ENCODE data around the gene MYO5A.

MYO5A gene

DNA sequence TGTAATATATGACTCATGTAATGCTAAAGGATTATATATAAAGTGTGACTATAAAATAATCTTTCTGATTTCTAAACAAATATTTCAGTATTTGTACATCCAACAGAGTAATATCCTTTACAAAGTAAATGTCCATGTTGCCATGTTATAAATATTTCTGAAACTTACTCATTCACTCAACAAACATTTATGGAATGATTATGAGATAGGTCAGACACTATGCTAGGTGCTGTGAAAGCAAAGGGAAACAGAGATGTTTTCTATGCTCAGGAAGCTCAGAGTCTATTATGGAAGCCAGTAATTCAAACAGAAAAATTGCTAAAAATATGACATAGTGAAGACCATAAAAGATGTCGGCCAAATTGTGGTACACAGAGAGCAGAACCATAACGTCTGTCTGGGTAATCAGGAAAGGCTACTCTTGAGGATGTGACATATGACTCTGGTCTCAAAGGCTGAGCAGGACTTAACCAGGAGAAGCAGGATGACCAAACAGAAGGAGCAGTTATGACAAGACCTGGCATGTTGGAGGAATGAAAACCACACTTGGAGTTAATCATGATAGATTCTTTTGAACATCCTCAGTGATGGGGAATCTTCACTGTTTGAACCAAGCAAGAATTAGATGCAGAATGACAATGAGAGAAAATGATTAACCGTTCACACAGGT, 194.1 kb downstream of the MYO5A start:
- Histone ChIP-seq H3K27me3 (ENCODE audit: low read length) (no peaks in the 10 kb centered on the region), H3K4me3 (ENCODE audit: insufficient read depth, low read length, poor library complexity, severe bottlenecking) (no peak overlapping the region), H3K79me2 (ENCODE audit: insufficient read depth, low read length) (no peaks in the 10 kb centered on the region), H3K9me3 (ENCODE audit: insufficient read depth, low read length) (no peaks in the 10 kb centered on the region), H3K4me2 (ENCODE audit: low read depth, low read length, poor library complexity, severe bottlenecking) (no peak overlapping the region), H3F3A (ENCODE audit: insufficient read depth) (no peaks in the 10 kb centered on the region), H3K36me3 (ENCODE audit: low read length) (no peaks in the 10 kb centered on the region), H4K20me1 (ENCODE audit: low read depth, low read length) (no peaks in the 10 kb centered on the region), H3K27ac (ENCODE audit: low read depth, low read length) (no peak overlapping the region), H2AFZ (ENCODE audit: low read depth, low read length, severe bottlenecking) (no peak overlapping the region), H3K9ac (ENCODE audit: low read length) (no peak overlapping the region), H3K9me2 (replicated peaks; ENCODE audit: insufficient read depth, low read length) (no peaks in the 10 kb centered on the region)
- TF ChIP-seq, protein P1, sequence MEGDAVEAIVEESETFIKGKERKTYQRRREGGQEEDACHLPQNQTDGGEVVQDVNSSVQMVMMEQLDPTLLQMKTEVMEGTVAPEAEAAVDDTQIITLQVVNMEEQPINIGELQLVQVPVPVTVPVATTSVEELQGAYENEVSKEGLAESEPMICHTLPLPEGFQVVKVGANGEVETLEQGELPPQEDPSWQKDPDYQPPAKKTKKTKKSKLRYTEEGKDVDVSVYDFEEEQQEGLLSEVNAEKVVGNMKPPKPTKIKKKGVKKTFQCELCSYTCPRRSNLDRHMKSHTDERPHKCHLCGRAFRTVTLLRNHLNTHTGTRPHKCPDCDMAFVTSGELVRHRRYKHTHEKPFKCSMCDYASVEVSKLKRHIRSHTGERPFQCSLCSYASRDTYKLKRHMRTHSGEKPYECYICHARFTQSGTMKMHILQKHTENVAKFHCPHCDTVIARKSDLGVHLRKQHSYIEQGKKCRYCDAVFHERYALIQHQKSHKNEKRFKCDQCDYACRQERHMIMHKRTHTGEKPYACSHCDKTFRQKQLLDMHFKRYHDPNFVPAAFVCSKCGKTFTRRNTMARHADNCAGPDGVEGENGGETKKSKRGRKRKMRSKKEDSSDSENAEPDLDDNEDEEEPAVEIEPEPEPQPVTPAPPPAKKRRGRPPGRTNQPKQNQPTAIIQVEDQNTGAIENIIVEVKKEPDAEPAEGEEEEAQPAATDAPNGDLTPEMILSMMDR (IDR thresholded peaks at IDR 0.05; ENCODE audit: insufficient read depth, low read length, poor library complexity, severe bottlenecking): no peak
- no peak for TF ChIP-seq EZH2phosphoT487 (conservative IDR thresholded peaks at IDR 0.05; ENCODE audit: low read length)

DNA sequence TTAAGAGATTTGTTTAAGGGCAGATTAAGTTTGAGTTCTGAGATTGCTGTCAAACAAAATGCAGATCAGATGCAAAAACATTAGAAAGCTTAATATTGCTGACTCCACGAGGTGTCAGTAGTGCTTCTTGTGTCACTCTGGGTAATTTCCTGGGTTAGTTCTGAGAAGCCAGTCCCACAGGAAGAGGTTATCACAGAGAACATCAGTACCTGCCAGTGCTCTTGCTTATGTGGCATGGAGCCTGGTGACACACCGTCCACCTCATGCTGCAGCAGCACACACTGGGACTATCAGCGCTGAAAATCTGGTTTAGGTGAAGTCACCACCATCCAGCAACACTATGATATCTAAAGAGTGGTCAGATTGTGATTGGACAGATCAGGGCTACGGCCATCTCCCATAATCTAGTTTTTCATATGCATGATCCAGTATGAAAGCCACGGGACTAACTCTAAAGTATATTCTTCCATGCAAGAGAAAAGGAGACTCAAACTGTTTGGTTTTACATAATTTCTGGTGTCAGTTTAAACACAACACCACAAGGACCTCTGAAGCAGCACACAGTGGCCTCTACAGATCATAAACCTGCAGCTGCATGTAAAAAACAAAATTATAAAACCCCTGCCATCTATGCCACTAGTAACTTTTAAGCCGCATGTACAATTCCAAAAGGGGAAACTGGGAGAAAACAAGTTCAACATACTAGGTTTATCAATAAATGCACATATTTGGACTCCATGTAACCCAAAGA, 197.0 kb downstream of the MYO5A start:
- no peak overlapping the region for H3K4me3 ChIP-seq (ENCODE audit: insufficient read depth, low read length, poor library complexity, severe bottlenecking)
- TF ChIP-seq EZH2phosphoT487 (conservative IDR thresholded peaks at IDR 0.05; ENCODE audit: low read length): no peak
- TF ChIP-seq, protein P1 (IDR thresholded peaks at IDR 0.05; ENCODE audit: insufficient read depth, low read length, poor library complexity, severe bottlenecking): peak; percentile 52
- H3K4me2 ChIP-seq (ENCODE audit: low read depth, low read length, poor library complexity, severe bottlenecking): peak overlapping the region; percentile 2
- no peaks in the 10 kb centered on the region for H4K20me1 ChIP-seq (ENCODE audit: low read depth, low read length)
- no peaks in the 10 kb centered on the region for H3K9me3 ChIP-seq (ENCODE audit: insufficient read depth, low read length)
- no peaks in the 10 kb centered on the region for H3K79me2 ChIP-seq (ENCODE audit: insufficient read depth, low read length)
- no peaks in the 10 kb centered on the region for H3K9me2 ChIP-seq (replicated peaks; ENCODE audit: insufficient read depth, low read length)
- no peaks in the 10 kb centered on the region for H3K36me3 ChIP-seq (ENCODE audit: low read length)
- no peak overlapping the region; the same call in 1 of the 2 replicates for H3K9ac ChIP-seq (ENCODE audit: low read length)
- H2AFZ ChIP-seq (ENCODE audit: low read depth, low read length, severe bottlenecking): peak overlapping the region; percentile 15
- H3K27ac ChIP-seq (ENCODE audit: low read depth, low read length): no peak overlapping the region
- H3K27me3 ChIP-seq (ENCODE audit: low read length): no peaks in the 10 kb centered on the region
- no peaks in the 10 kb centered on the region for H3F3A ChIP-seq (ENCODE audit: insufficient read depth)

DNA sequence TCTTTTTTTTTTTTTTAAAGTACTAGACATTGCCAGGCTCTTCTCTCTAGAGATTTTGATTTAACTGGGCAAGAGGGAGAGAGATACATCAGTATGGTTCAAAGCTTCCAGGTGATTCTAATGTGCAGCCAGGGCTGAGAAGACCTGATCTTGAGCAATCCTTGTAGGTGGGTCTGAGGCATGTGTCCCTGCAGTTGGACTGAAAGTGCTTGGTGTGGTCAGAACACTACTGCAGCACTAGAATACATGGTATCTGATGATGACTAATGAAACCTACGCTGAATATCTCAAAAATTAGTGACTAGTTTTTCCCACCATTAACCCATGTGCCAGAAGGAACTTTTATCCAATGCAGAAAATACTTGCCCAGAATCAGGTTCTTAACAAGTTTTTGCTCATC, 198.7 kb downstream of the MYO5A start:
- Histone ChIP-seq H3K4me3 (ENCODE audit: insufficient read depth, low read length, poor library complexity, severe bottlenecking) (no peak overlapping the region), H3K27ac (ENCODE audit: low read depth, low read length) (no peak overlapping the region), H3K36me3 (ENCODE audit: low read length) (no peaks in the 10 kb centered on the region), H3K79me2 (ENCODE audit: insufficient read depth, low read length) (no peaks in the 10 kb centered on the region), H3K27me3 (ENCODE audit: low read length) (no peaks in the 10 kb centered on the region), H4K20me1 (ENCODE audit: low read depth, low read length) (no peaks in the 10 kb centered on the region), H3K9ac (ENCODE audit: low read length) (no peak overlapping the region), H3K9me3 (ENCODE audit: insufficient read depth, low read length) (no peaks in the 10 kb centered on the region), H3K9me2 (replicated peaks; ENCODE audit: insufficient read depth, low read length) (no peaks in the 10 kb centered on the region), H3K4me2 (ENCODE audit: low read depth, low read length, poor library complexity, severe bottlenecking) (no peak overlapping the region), H2AFZ (ENCODE audit: low read depth, low read length, severe bottlenecking) (no peak overlapping the region), H3F3A (ENCODE audit: insufficient read depth) (no peaks in the 10 kb centered on the region)
- TF ChIP-seq, protein P1 (IDR thresholded peaks at IDR 0.05; ENCODE audit: insufficient read depth, low read length, poor library complexity, severe bottlenecking): no peak
- no peak for TF ChIP-seq EZH2phosphoT487 (conservative IDR thresholded peaks at IDR 0.05; ENCODE audit: low read length)

Measured in SU-DHL-6 (cell line).